OCI-LY1 (cell line): ENCODE results near the gene COL8A1.

ENCODE experiments used
- H2AFZ ChIP-seq: fragments of 200-600 bp; sonication (generic), shearing (Covaris generic); 2 replicates; pipeline ENCODE4 v1.6.0; 2014; ENCODE audit warnings: antibody characterized with exemption, mild to moderate bottlenecking, low read length
- H3F3A ChIP-seq: fragments of 200-600 bp; sonication (generic), shearing (Covaris generic); 2 replicates; pipeline ENCODE4 v1.6.0; 2014; ENCODE audit warnings: mild to moderate bottlenecking, antibody characterized with exemption, low read length, moderate library complexity; ENCODE audit not compliant: insufficient read depth
- H3K27ac ChIP-seq: fragments of 200-600 bp; sonication (generic); 2 replicates; pipeline ENCODE4 v1.5.1; 2014; ENCODE audit warnings: low read length, mixed run types, mild to moderate bottlenecking, low read depth; ENCODE audit not compliant: poor library complexity, severe bottlenecking
- H3K27me3 ChIP-seq: fragments of 200-600 bp; sonication (generic); 2 replicates; pipeline ENCODE4 v1.6.0; 2014; ENCODE audit warnings: antibody characterized with exemption, mild to moderate bottlenecking, low read length, moderate library complexity; ENCODE audit not compliant: insufficient read depth
- H3K36me3 ChIP-seq: fragments of 200-600 bp; sonication (generic); 2 replicates; pipeline ENCODE4 v1.6.1; 2014; ENCODE audit warnings: mild to moderate bottlenecking, antibody characterized with exemption, low read length, moderate library complexity, mixed read lengths; ENCODE audit not compliant: insufficient read depth
- H3K4me1 ChIP-seq: fragments of 200-600 bp; sonication (generic); 2 replicates; pipeline ENCODE4 v1.5.1; 2014; ENCODE audit warnings: mild to moderate bottlenecking, low read length, moderate library complexity; ENCODE audit not compliant: insufficient read depth, severe bottlenecking
- H3K4me2 ChIP-seq: fragments of 200-600 bp; sonication (generic), shearing (Covaris generic); 2 replicates; pipeline ENCODE4 v1.6.1; 2014; ENCODE audit warnings: low read length
- H3K4me3 ChIP-seq: fragments of 200-600 bp; sonication (generic); 2 replicates; pipeline ENCODE4 v1.5.1; 2014; ENCODE audit warnings: low read length, low read depth, mild to moderate bottlenecking, mixed read lengths; ENCODE audit not compliant: poor library complexity, severe bottlenecking
- H3K79me2 ChIP-seq: fragments of 200-600 bp; shearing (Covaris generic); 2 replicates; pipeline ENCODE4 v1.6.1; 2016; ENCODE audit warnings: mixed run types, low read length, mixed read lengths; ENCODE audit not compliant: insufficient read depth
- H3K9ac ChIP-seq: fragments of 200-600 bp; sonication (generic), shearing (Covaris generic); 2 replicates; pipeline ENCODE4 v1.6.1; 2014; ENCODE audit warnings: mild to moderate bottlenecking, low read length, mixed read lengths
- H3K9me2 ChIP-seq: fragments of 200-600 bp; sonication (generic), shearing (Covaris generic); 2 replicates; pipeline ENCODE4 v1.6.1; 2014; ENCODE audit warnings: low read depth, mild to moderate bottlenecking, low read length, mixed read lengths
- H3K9me3 ChIP-seq: fragments of 200-600 bp; shearing (Covaris generic); 2 replicates; pipeline ENCODE4 v1.6.1; 2014; ENCODE audit warnings: low read length, mixed read lengths
- H4K20me1 ChIP-seq: fragments of 200-600 bp; sonication (generic), shearing (Covaris generic); 2 replicates; pipeline ENCODE4 v1.6.0; 2016; ENCODE audit warnings: mild to moderate bottlenecking, low read length; ENCODE audit not compliant: insufficient read depth
- CTCF ChIP-seq: fragments of 200-600 bp; sonication (generic), shearing (Covaris generic); IDR thresholded peaks from 2 replicates; pipeline ENCODE4 v1.5.1; 2017; ENCODE audit warnings: mild to moderate bottlenecking, antibody characterized with exemption, low read length, moderate library complexity, mixed read lengths
- EZH2 ChIP-seq: fragments of 200-600 bp; sonication (generic), shearing (Covaris generic); IDR thresholded peaks from 2 replicates; pipeline ENCODE4 v1.8.0; 2017; ENCODE audit warnings: borderline replicate concordance, mixed run types, mild to moderate bottlenecking, antibody characterized with exemption, low read length, moderate library complexity, mixed read lengths

The COL8A1 gene

DNA sequence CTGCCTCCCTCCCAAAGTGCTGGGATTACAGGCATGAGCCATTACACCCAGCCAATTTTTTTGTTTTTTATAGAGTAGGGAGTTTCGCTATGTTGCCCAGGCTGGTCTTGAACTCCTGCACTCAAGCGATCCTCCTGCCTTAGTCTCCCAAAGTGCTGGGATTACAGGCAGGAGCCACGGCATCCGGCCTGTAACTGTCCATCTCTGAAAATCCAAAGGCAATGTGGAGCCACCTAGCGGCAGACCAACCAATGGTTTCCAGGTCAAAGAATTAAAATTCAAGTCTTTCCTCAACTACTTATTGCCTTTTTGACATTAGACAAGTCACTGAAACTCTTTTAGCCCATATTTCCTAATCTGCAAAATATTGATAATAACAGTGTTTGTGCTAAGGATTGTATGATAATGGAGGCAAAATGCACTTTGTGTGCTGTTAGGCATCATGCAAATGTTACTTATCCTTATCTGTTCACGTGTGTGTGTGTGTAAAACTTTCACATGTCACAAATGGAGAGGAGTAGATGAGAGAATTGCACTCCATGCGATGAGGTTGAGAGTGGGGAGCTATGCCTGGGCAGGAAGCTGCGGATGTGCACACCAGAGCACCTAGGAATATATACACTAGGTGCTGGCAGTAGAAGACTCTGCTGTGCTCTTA is 48.7 kb downstream of the COL8A1 start:
- Histone ChIP-seq H3F3A (no peaks in the 10 kb centered on the region), H3K9me3 (no peaks in the 10 kb centered on the region), H3K4me3 (no peak overlapping the region), H3K79me2 (no peaks in the 10 kb centered on the region), H3K9me2 (no peaks in the 10 kb centered on the region), H3K4me1 (no peaks in the 10 kb centered on the region), H2AFZ (no peak overlapping the region), H3K9ac (no peak overlapping the region), H3K4me2 (no peak overlapping the region), H3K36me3 (no peaks in the 10 kb centered on the region), H3K27ac (no peak overlapping the region), H4K20me1 (no peaks in the 10 kb centered on the region), H3K27me3 (no peaks in the 10 kb centered on the region)
- no peak for TF ChIP-seq EZH2
- peak; percentile 84 for TF ChIP-seq CTCF

GRCh38 chr3:99690761-99691369 is 52.5 kb downstream of the COL8A1 start:
- Histone ChIP-seq H3F3A (no peaks in the 10 kb centered on the region), H3K36me3 (no peaks in the 10 kb centered on the region), H3K27me3 (no peaks in the 10 kb centered on the region), H3K79me2 (no peaks in the 10 kb centered on the region), H3K4me1 (no peaks in the 10 kb centered on the region), H3K9me2 (no peaks in the 10 kb centered on the region), H3K4me3 (no peak overlapping the region), H2AFZ (no peak overlapping the region), H3K27ac (no peak overlapping the region), H3K9me3 (no peaks in the 10 kb centered on the region), H3K4me2 (no peak overlapping the region), H3K9ac (no peak overlapping the region), H4K20me1 (no peaks in the 10 kb centered on the region)
- TF ChIP-seq CTCF (no peak), EZH2 (no peak)

- no peaks in the 10 kb centered on the region for H3K9me2 ChIP-seq
- no peaks in the 10 kb centered on the region for H3F3A ChIP-seq
- no peaks in the 10 kb centered on the region for H3K4me1 ChIP-seq
- H3K4me2 ChIP-seq: no peak overlapping the region
- H4K20me1 ChIP-seq: no peaks in the 10 kb centered on the region
- no peaks in the 10 kb centered on the region for H3K27me3 ChIP-seq
- no peak overlapping the region for H3K9ac ChIP-seq
- no peak overlapping the region for H2AFZ ChIP-seq
- TF ChIP-seq CTCF (no peak), EZH2 (no peak)
- H3K27ac ChIP-seq: no peak overlapping the region
- H3K36me3 ChIP-seq: no peaks in the 10 kb centered on the region
- H3K79me2 ChIP-seq: no peaks in the 10 kb centered on the region
- H3K9me3 ChIP-seq: no peaks in the 10 kb centered on the region
- H3K4me3 ChIP-seq: no peak overlapping the region
Observed at GRCh38 chr3:99693636-99694035, 55.2 kb downstream of the COL8A1 start.
